T-helper 2 cell treated with Interferon-gamma antibody and Interleukin-4, amounts not matched to agents 5 μg/mL and 100 μg/mL, for 36 hours (primary cell): Measurements from ENCODE around the gene ZIC4.

Experiments
- DNase-seq: peaks from one replicate; pipeline ENCODE4 v3.0.0; 2021; ENCODE audit warnings: low spot score
- H3K27ac Mint-ChIP-seq: one replicate; pipeline ENCODE4 v1.8.0; 2021; ENCODE audit warnings: mild to moderate bottlenecking, mixed read lengths
- H3K27me3 Mint-ChIP-seq: one replicate; pipeline ENCODE4 v1.8.0; 2021; ENCODE audit warnings: low read depth, mixed read lengths
- H3K36me3 Mint-ChIP-seq: one replicate; pipeline ENCODE4 v1.8.0; 2021; ENCODE audit warnings: low read depth, mixed read lengths
- H3K4me1 Mint-ChIP-seq: one replicate; pipeline ENCODE4 v1.8.0; 2021; ENCODE audit warnings: low read depth, mixed read lengths
- H3K4me3 Mint-ChIP-seq: one replicate; pipeline ENCODE4 v1.8.0; 2022; ENCODE audit warnings: mild to moderate bottlenecking, moderate library complexity, mixed read lengths
- H3K9me3 Mint-ChIP-seq: one replicate; pipeline ENCODE4 v1.8.0; 2021; ENCODE audit warnings: mixed read lengths

ZIC4 gene

GRCh38 chr3:147422196-147422595 is 15.9 kb upstream of the ZIC4 start:
- Mint-ChIP-seq H3K27me3 (peaks cover 73% of the 10 kb centered on the region), H3K36me3 (no peaks in the 10 kb centered on the region), H3K4me1 (no peaks in the 10 kb centered on the region), H3K9me3 (peaks cover 4% of the 10 kb centered on the region), H3K27ac (peak overlapping the region; percentile 50), H3K4me3 (no peak overlapping the region)
- no peak for DNase-seq

GRCh38 chr3:147421184-147421912 is 15.0 kb upstream of the ZIC4 start:
- Mint-ChIP-seq H3K4me1 (no peaks in the 10 kb centered on the region), H3K27ac (no peak overlapping the region), H3K36me3 (no peaks in the 10 kb centered on the region), H3K4me3 (no peak overlapping the region), H3K27me3 (peaks cover 74% of the 10 kb centered on the region), H3K9me3 (peaks cover 4% of the 10 kb centered on the region)
- DNase-seq = no peak

- Mint-ChIP-seq H3K27ac (no peak overlapping the region), H3K9me3 (peaks cover 4% of the 10 kb centered on the region), H3K4me3 (no peak overlapping the region), H3K4me1 (no peaks in the 10 kb centered on the region), H3K27me3 (peaks cover 82% of the 10 kb centered on the region), H3K36me3 (no peaks in the 10 kb centered on the region)
- no peak for DNase-seq
These were observed 14.2 kb upstream of the ZIC4 start for GRCh38 chr3:147420353-147421183.

GRCh38 chr3:147419781-147420224 is 13.5 kb upstream of the ZIC4 start:
- H3K27me3 Mint-ChIP-seq = peaks cover 84% of the 10 kb centered on the region
- H3K4me3 Mint-ChIP-seq = no peak overlapping the region
- H3K9me3 Mint-ChIP-seq = peaks cover 4% of the 10 kb centered on the region
- H3K36me3 Mint-ChIP-seq = no peaks in the 10 kb centered on the region
- DNase-seq = no peak
- H3K4me1 Mint-ChIP-seq = no peaks in the 10 kb centered on the region
- peak overlapping the region; percentile 27 for H3K27ac Mint-ChIP-seq

GRCh38 chr3:147418808-147419701 is 12.7 kb upstream of the ZIC4 start:
- Mint-ChIP-seq H3K27me3 (peaks cover 87% of the 10 kb centered on the region), H3K4me3 (no peak overlapping the region), H3K9me3 (peaks cover 4% of the 10 kb centered on the region), H3K36me3 (no peaks in the 10 kb centered on the region), H3K4me1 (no peaks in the 10 kb centered on the region), H3K27ac (no peak overlapping the region)
- no peak for DNase-seq

GRCh38 chr3:147418371-147418781 is 12.0 kb upstream of the ZIC4 start:
- DNase-seq = no peak
- Mint-ChIP-seq H3K4me3 (no peak overlapping the region), H3K36me3 (peaks cover 1% of the 10 kb centered on the region), H3K27me3 (peaks cover 85% of the 10 kb centered on the region), H3K9me3 (peaks cover 6% of the 10 kb centered on the region), H3K4me1 (peaks cover 1% of the 10 kb centered on the region), H3K27ac (no peak overlapping the region)

- H3K27ac Mint-ChIP-seq = no peak overlapping the region
- peaks cover 4% of the 10 kb centered on the region for H3K4me1 Mint-ChIP-seq
- H3K4me3 Mint-ChIP-seq = no peak overlapping the region
- peaks cover 4% of the 10 kb centered on the region for H3K36me3 Mint-ChIP-seq
- DNase-seq = no peak
- H3K9me3 Mint-ChIP-seq = peaks cover 7% of the 10 kb centered on the region
- peaks cover 85% of the 10 kb centered on the region for H3K27me3 Mint-ChIP-seq
These were observed 11.4 kb upstream of the ZIC4 start for GRCh38 chr3:147417551-147418295.

- Mint-ChIP-seq H3K4me3 (no peak overlapping the region), H3K27me3 (peaks cover 84% of the 10 kb centered on the region), H3K9me3 (peaks cover 7% of the 10 kb centered on the region), H3K4me1 (peaks cover 4% of the 10 kb centered on the region), H3K36me3 (peaks cover 7% of the 10 kb centered on the region), H3K27ac (no peak overlapping the region)
- DNase-seq = no peak
These were observed 10.6 kb upstream of the ZIC4 start for GRCh38 chr3:147416931-147417330.

- DNase-seq = no peak
- no peak overlapping the region for H3K27ac Mint-ChIP-seq
- H3K9me3 Mint-ChIP-seq = peaks cover 14% of the 10 kb centered on the region
- H3K27me3 Mint-ChIP-seq = peaks cover 86% of the 10 kb centered on the region
- peaks cover 6% of the 10 kb centered on the region for H3K4me1 Mint-ChIP-seq
- peaks cover 16% of the 10 kb centered on the region for H3K36me3 Mint-ChIP-seq
- H3K4me3 Mint-ChIP-seq = no peak overlapping the region
These were observed 9.5 kb upstream of the ZIC4 start for GRCh38 chr3:147415874-147416273.

- Mint-ChIP-seq H3K4me1 (peaks cover 6% of the 10 kb centered on the region), H3K4me3 (no peak overlapping the region), H3K9me3 (peaks cover 14% of the 10 kb centered on the region), H3K27ac (no peak overlapping the region), H3K36me3 (peaks cover 16% of the 10 kb centered on the region), H3K27me3 (peaks cover 85% of the 10 kb centered on the region)
- DNase-seq = no peak
These were observed 8.9 kb upstream of the ZIC4 start for GRCh38 chr3:147415286-147415685.

- Mint-ChIP-seq H3K9me3 (peaks cover 11% of the 10 kb centered on the region), H3K27ac (peak overlapping the region; percentile 36), H3K36me3 (peaks cover 16% of the 10 kb centered on the region), H3K4me1 (peaks cover 6% of the 10 kb centered on the region), H3K4me3 (no peak overlapping the region), H3K27me3 (peaks cover 78% of the 10 kb centered on the region)
- DNase-seq = no peak
These were observed 8.2 kb upstream of the ZIC4 start for GRCh38 chr3:147414390-147415138.

GRCh38 chr3:147413686-147414389 is 7.5 kb upstream of the ZIC4 start:
- Mint-ChIP-seq H3K4me1 (peaks cover 6% of the 10 kb centered on the region), H3K9me3 (peaks cover 10% of the 10 kb centered on the region), H3K27ac (peak overlapping the region; percentile 66), H3K27me3 (peaks cover 78% of the 10 kb centered on the region), H3K36me3 (peaks cover 16% of the 10 kb centered on the region), H3K4me3 (peak overlapping the region; percentile 68)
- no peak for DNase-seq
